MG63 (cell line): Measurements from ENCODE around the gene BRMS1. TPM values are rescaled to one million over a fixed set of nuclear protein-coding genes. Genes with fewer than 3 reads are reported as not detected.

Experiments used
- DNase-seq: peaks from one replicate; pipeline ENCODE4 v3.0.0-alpha.2; 2020
- H3K27me3 ChIP-seq: fragments of 250-450 bp; sonication (Bioruptor Pico); 2 replicates; pipeline ENCODE4 v1.5.1; 2020; ENCODE audit warnings: mild to moderate bottlenecking, moderate library complexity
- H3K36me3 ChIP-seq: fragments of 250-450 bp; sonication (Bioruptor Pico); 2 replicates; pipeline ENCODE4 v1.5.1; 2020; ENCODE audit warnings: mild to moderate bottlenecking, moderate library complexity
- H3K4me3 ChIP-seq: fragments of 250-450 bp; sonication (Bioruptor Pico); 2 replicates; pipeline ENCODE4 v1.5.1; 2020; ENCODE audit warnings: mild to moderate bottlenecking, moderate library complexity
- H3K9me3 ChIP-seq: fragments of 250-450 bp; sonication (Bioruptor Pico); 2 replicates; pipeline ENCODE4 v1.5.1; 2020; ENCODE audit warnings: mild to moderate bottlenecking, moderate library complexity
- total RNA-seq: library from RNA; depleted of rRNA; stranded (reverse); fragments of >200 nt; shearing (Covaris generic); gene quantifications from 2 replicates; pipeline ENCODE4 v1.2.3, GENCODE V29; 2014; ENCODE audit warnings: low replicate concordance

Gene BRMS1
- total RNA-seq, 1 experiment from 2014 or later, result 119 TPM

- Histone ChIP-seq H3K27me3 (no peaks in the 10 kb centered on the region), H3K4me3 (no peak overlapping the region), H3K9me3 (no peaks in the 10 kb centered on the region), H3K36me3 (no peaks in the 10 kb centered on the region)
- DNase-seq, result no peak
Measured at GRCh38 chr11:66309475-66309874, 35.4 kb downstream of the BRMS1 start.

GRCh38 chr11:66302656-66303055 is 42.2 kb downstream of the BRMS1 start:
- no peak overlapping the region for H3K4me3 ChIP-seq
- H3K27me3 ChIP-seq, result no peaks in the 10 kb centered on the region
- DNase-seq, result no peak
- H3K36me3 ChIP-seq, result no peaks in the 10 kb centered on the region
- H3K9me3 ChIP-seq, result no peaks in the 10 kb centered on the region

DNA sequence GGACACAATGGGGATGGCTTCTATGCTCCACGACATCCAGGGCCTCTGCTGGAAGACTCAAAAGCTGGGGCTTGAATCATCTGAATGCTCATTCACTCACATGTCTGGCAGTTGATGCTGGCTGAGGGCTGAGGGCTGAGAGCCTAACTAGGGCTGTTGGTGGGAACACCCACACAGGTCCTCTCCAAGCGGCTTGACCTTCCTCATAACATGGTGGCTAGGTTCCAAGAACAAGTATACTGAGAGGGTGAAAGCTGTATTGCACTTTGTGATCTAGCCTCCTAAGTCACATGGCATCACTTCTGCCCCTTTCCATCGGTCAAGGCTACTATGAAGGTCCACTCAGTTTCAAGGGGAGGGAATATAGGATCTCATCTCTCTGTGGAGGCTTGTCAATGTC is 45.7 kb downstream of the BRMS1 start:
- no peaks in the 10 kb centered on the region for H3K36me3 ChIP-seq
- H3K27me3 ChIP-seq, result no peaks in the 10 kb centered on the region
- no peak overlapping the region for H3K4me3 ChIP-seq
- no peak for DNase-seq
- H3K9me3 ChIP-seq, result no peaks in the 10 kb centered on the region

- no peak for DNase-seq
Measured at GRCh38 chr11:66297610-66298009, 47.3 kb downstream of the BRMS1 start.

DNA sequence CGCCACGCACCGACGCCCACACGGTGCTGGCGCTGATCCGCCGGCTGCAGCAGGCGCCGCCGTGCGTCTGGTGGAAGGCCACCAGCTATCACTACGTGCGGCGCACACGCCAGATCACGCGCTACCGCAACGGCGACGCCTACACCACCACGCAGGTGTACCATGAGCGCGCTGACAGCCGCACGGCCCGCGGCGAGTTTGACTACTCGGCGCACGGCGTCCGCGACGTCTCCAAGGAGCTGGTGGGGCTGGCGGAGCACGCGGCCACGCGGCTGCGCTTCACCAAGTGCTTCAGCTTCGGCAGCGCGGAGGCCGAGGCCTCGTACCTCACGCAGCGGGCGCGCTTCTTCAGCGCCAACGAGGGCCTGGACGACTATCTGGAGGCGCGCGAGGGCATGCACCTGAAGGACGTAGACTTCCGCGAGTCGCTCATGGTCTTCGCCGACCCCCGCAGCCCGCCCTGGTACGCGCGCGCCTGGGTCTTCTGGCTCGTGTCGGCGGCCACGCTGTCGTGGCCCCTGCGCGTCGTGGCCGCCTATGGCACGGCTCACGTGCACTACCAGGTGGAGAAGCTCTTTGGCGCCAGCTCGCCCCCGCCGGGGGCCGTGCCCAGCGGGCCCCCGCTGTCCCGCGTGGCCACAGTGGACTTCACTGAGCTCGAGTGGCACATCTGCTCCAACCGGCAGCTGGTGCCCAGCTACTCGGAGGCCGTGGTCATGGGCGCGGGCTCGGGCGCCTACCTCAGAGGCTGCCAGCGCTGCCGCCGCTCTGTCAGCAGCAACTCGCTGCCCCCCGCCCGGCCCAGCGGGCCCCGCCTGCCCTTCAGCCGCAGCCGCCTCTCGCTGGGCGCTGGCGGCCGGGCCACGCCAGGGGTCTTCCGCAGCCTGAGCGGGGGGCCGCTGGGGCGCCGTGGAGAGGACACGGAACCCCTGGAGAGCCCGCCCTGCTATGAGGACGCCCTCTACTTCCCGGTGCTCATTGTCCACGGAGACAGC is 50.0 kb downstream of the BRMS1 start:
- Histone ChIP-seq H3K27me3 (peaks cover 17% of the 10 kb centered on the region), H3K9me3 (no peaks in the 10 kb centered on the region), H3K4me3 (no peak overlapping the region), H3K36me3 (no peaks in the 10 kb centered on the region)
- no peak for DNase-seq

More at GRCh38 chr11:66297610-66298009, 47.3 kb downstream of the BRMS1 start:
- H3K27me3 ChIP-seq, result peaks cover 2% of the 10 kb centered on the region; the same call in 1 of the 2 replicates
- no peak overlapping the region for H3K4me3 ChIP-seq
- no peaks in the 10 kb centered on the region for H3K36me3 ChIP-seq
- no peaks in the 10 kb centered on the region for H3K9me3 ChIP-seq

GRCh38 chr11:66293777-66294625 is 50.9 kb downstream of the BRMS1 start:
- DNase-seq, result no peak
- Histone ChIP-seq H3K36me3 (no peaks in the 10 kb centered on the region), H3K27me3 (peaks cover 17% of the 10 kb centered on the region), H3K9me3 (no peaks in the 10 kb centered on the region), H3K4me3 (no peak overlapping the region)

DNA sequence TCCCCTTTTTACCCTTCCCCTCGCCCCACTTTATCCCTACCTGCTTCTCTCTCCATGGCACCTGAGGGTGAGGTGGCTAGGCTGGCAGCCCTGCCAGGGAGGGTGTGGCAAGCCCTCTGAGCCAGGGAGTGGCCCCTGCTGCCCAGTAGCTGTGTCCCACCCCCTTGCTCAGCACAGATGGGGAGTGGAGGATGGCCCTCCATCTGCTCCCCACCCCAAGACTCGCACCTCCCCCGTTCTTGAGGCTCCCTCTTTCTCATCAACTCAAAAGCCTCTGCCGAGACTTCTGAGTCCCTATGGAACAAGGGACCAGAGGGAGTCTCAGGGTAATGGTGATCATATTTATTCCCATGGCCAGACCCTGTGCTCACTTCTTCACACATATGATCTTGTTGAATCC is 51.6 kb downstream of the BRMS1 start:
- peaks cover 17% of the 10 kb centered on the region for H3K27me3 ChIP-seq

DNA sequence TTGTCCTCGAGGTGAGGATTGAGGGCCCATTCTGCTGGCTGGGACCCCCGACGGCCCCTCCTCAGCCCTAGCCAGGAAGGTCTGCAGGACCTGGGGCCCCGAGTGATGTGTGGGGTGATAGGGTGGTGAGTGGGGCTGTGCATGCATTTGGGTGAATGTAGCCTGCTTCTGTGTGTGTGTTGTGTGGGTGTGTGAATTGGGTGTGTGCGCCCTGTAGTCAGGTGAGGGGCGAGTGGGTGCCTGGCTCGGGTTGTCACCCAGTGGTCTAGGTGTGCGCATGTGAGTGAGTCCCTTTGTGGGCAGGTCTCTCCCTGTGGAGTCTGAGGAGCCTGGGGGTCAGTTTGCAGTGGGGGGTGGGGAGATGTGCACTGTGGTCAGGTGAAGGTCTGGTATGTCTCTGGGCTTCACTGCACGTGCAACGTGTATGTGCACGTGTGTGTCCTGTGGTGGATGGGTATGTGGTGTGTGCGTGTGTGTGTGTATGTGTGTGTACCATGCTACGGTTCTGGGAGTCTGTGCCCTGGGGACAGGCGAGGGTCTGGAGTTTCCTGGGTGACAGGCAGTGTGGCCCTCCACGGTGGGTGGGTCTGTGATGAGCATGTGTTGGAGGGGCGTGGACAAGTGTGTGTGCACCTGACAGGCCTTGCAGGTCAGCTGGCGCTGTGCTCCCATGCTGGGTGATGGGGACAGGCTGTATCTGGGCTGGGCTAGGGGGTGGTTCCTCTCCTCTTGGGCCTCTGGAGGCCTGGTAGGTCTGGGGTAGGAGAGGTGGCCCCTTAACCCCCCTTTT is 52.2 kb downstream of the BRMS1 start:
- Histone ChIP-seq H3K9me3 (no peaks in the 10 kb centered on the region), H3K4me3 (no peak overlapping the region), H3K27me3 (peaks cover 17% of the 10 kb centered on the region), H3K36me3 (no peaks in the 10 kb centered on the region)
- DNase-seq, result no peak

More for the DNA sequence above, 51.6 kb downstream of the BRMS1 start:
- Histone ChIP-seq H3K9me3 (no peaks in the 10 kb centered on the region), H3K4me3 (no peak overlapping the region), H3K36me3 (no peaks in the 10 kb centered on the region)
- no peak for DNase-seq

GRCh38 chr11:66291706-66292542 is 53.0 kb downstream of the BRMS1 start, which contains the start of gene TMEM151A:
TMEM151A (plus strand) TSS chr11:66291894; CDS start chr11:66292014, 120 bp downstream.
- peak within 1 kb of the TSS; percentile 21; the same call in 1 of the 2 replicates for H3K4me3 ChIP-seq

GRCh38 chr11:66291303-66291705 is 53.6 kb downstream of the BRMS1 start:
- Histone ChIP-seq H3K36me3 (peaks cover 6% of the 10 kb centered on the region), H3K27me3 (peaks cover 17% of the 10 kb centered on the region), H3K9me3 (no peaks in the 10 kb centered on the region), H3K4me3 (no peak overlapping the region)
- no peak for DNase-seq

More at GRCh38 chr11:66291706-66292542, 53.0 kb downstream of the BRMS1 start, which contains the start of gene TMEM151A:
- no peak for DNase-seq
- Histone ChIP-seq H3K9me3 (no peaks in the 10 kb centered on the region), H3K36me3 (peaks cover 3% of the 10 kb centered on the region), H3K27me3 (peaks cover 17% of the 10 kb centered on the region)

GRCh38 chr11:66290330-66290621 is 54.6 kb downstream of the BRMS1 start:
- no peaks in the 10 kb centered on the region for H3K9me3 ChIP-seq
- peaks cover 8% of the 10 kb centered on the region for H3K36me3 ChIP-seq
- no peak overlapping the region for H3K4me3 ChIP-seq
- no peak for DNase-seq
- H3K27me3 ChIP-seq, result peaks cover 17% of the 10 kb centered on the region

- no peaks in the 10 kb centered on the region for H3K9me3 ChIP-seq
- peak overlapping the region; percentile 77 for H3K4me3 ChIP-seq
- peaks cover 8% of the 10 kb centered on the region for H3K36me3 ChIP-seq
- DNase-seq, result no peak
- H3K27me3 ChIP-seq, result peaks cover 17% of the 10 kb centered on the region
Measured at GRCh38 chr11:66289548-66290329, 55.2 kb downstream of the BRMS1 start.

DNA sequence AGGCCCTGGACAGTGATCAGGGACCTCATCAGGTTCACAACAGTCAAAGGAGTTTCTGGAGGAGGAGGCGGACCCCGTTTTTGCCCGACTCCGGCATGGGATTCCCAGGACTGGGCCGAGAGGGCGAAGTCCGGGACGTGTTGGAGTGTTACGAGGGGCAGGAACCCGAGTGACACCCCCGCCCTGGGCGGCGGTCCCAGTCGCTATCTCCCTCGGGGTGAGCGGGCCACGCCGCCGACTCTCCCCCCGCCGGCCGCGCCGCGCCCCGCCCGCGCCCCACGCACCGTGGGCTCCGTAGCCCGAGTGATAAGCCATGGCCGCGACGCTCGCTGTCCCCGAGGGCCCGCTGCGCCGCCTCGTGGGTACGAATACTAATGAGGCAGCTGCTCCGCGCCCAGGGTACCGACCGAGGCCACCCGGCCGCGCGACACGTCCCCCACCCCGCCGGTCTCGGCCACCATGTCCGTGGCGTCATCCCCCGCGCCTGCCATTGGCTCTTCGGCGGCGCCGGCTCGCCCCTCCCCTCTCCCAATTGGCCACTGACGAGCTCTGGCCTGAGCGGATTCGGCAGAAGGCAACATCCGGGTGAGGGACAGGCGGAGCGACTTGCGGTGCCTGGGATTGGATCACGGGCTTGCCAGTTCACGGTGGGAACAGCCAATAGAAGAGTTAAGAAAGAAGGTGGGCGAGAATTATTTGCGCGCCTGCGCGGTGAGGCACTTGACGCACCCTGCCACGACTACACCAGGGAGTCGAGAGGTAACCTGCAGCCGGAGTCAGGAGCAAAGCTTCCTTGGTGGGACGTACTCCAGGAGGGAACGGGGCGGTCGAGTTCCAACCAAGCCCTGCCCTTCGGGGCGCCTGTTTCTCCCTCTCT is 56.0 kb downstream of the BRMS1 start, which contains the start of gene YIF1A:
Gene YIF1A, minus strand, starts transcription at position 473 of the 877 bp plus-strand sequence. Its CDS starts 158 bp downstream, at position 315.
- H3K9me3 ChIP-seq, result no peaks in the 10 kb centered on the region
- H3K36me3 ChIP-seq, result peaks cover 8% of the 10 kb centered on the region
- DNase-seq, result peak; percentile 99
- peaks cover 17% of the 10 kb centered on the region for H3K27me3 ChIP-seq
- H3K4me3 ChIP-seq, result peak within 1 kb of the TSS; percentile 77
